Endothelial cell of umbilical vein (primary cell): Measurements from ENCODE around the gene RALA. TPM values are rescaled to one million over a fixed set of nuclear protein-coding genes. Genes with fewer than 3 reads are reported as not detected.

Experiments
- BruUV-seq: library from RNA; stranded (reverse); fragments of 400-500 nt; replicated peaks from 2 replicates; lab custom pipeline; 2021; lab: Mats Ljungman, UMichigan
- CTCF ChIA-PET: fragments of 300-600, 350-600 bp; sonication (Branson Sonifier 250); formaldehyde crosslinking; loops from one replicate; lab custom pipeline; 2021; ENCODE audit warnings: antibody characterized with exemption, inconsistent platforms; lab: Charles Lee
- POLR2A ChIA-PET: fragments of 300-600, 350-600 bp; sonication (Branson Sonifier 250); formaldehyde crosslinking; loops from one replicate; lab custom pipeline; 2021; ENCODE audit warnings: antibody characterized with exemption, inconsistent platforms; lab: Charles Lee
- DNase-seq: peaks from one replicate; pipeline ENCODE4 v3.0.0-alpha.2; 2011; ENCODE audit warnings: low read depth, low spot score
- FAIRE-seq: peaks from 2 replicates; lab custom pipeline; 2011; peaks lifted over from hg19 to GRCh38; lab: Jason Lieb, UNC
- H2AFZ ChIP-seq: 2 replicates; pipeline ENCODE4 v1.6.0; 2012; ENCODE audit warnings: low read depth, low read length, control low read depth, inconsistent platforms
- H3K27ac ChIP-seq: 2 replicates; pipeline ENCODE4 v1.5.1; 2011; ENCODE audit warnings: low read depth, mild to moderate bottlenecking, control low read depth, low read length, moderate library complexity; ENCODE audit not compliant: insufficient read depth
- H3K27me3 ChIP-seq, 2 experiments: 2 replicates each; pipeline versions ENCODE4 v1.6.0 to v1.6.1; 2011; ENCODE audit warnings: low read length in 2 of 2, mixed read lengths in 1 of 2; ENCODE audit not compliant: control insufficient read depth in 2 of 2, insufficient read depth in 2 of 2
- H3K36me3 ChIP-seq, 2 experiments: 2 replicates in 1 of 2; 3 replicates in 1 of 2; pipeline ENCODE4 v1.5.1; 2011; ENCODE audit warnings: low read length in 2 of 2, mild to moderate bottlenecking in 1 of 2, moderate library complexity in 1 of 2; ENCODE audit not compliant: control insufficient read depth in 2 of 2, insufficient read depth in 2 of 2; ENCODE audit errors: extremely low read depth in 1 of 2
- H3K4me1 ChIP-seq: 3 replicates; pipeline ENCODE4 v1.5.1; 2011; ENCODE audit warnings: mild to moderate bottlenecking, low read length; ENCODE audit not compliant: control insufficient read depth, insufficient read depth; ENCODE audit errors: extremely low read depth
- H3K4me2 ChIP-seq: 2 replicates; pipeline ENCODE4 v1.6.1; 2011; ENCODE audit warnings: low read length, control low read depth, mixed read lengths; ENCODE audit not compliant: insufficient read depth
- H3K4me3 ChIP-seq, 3 experiments: fragments of 200-600 bp in 1 of 3; sonication (generic), shearing (Covaris generic) in 1 of 3; replicated peaks in 1 of 3; 2 replicates each; pipeline ENCODE4 v1.5.1; 2011 to 2016; ENCODE audit warnings: control low read depth in 3 of 3, low read length in 3 of 3, mild to moderate bottlenecking in 2 of 3, inconsistent platforms in 1 of 3, low read depth in 1 of 3, moderate library complexity in 1 of 3; ENCODE audit not compliant: insufficient read depth in 1 of 3
- H3K79me2 ChIP-seq: 2 replicates; pipeline ENCODE4 v1.6.0; 2012; ENCODE audit warnings: low read length, inconsistent platforms; ENCODE audit not compliant: control insufficient read depth, insufficient read depth
- H3K9ac ChIP-seq: replicated peaks from 2 replicates; pipeline ENCODE3; 2011; ENCODE audit warnings: low read length, control low read depth; ENCODE audit not compliant: insufficient read depth; ENCODE audit errors: extremely low read depth
- H3K9me1 ChIP-seq: replicated peaks from 3 replicates; pipeline ENCODE4 v1.6.0; 2011; ENCODE audit warnings: mild to moderate bottlenecking, low read length; ENCODE audit not compliant: control insufficient read depth, insufficient read depth; ENCODE audit errors: extremely low read depth
- H3K9me3 ChIP-seq: replicated peaks from 2 replicates; pipeline ENCODE4 v1.5.1; 2012; ENCODE audit warnings: low read length, inconsistent platforms; ENCODE audit not compliant: control insufficient read depth, insufficient read depth
- H4K20me1 ChIP-seq: replicated peaks from 2 replicates; pipeline ENCODE3; 2011; ENCODE audit warnings: mild to moderate bottlenecking, low read length; ENCODE audit not compliant: control insufficient read depth, insufficient read depth; ENCODE audit errors: extremely low read depth
- EZH2 ChIP-seq: IDR thresholded peaks from 2 replicates; pipeline ENCODE4 v1.6.1; 2012; ENCODE audit warnings: borderline replicate concordance, low read depth, mild to moderate bottlenecking, moderate library complexity, low read length, inconsistent platforms; ENCODE audit not compliant: severe bottlenecking
- FOS ChIP-seq: IDR thresholded peaks from 2 replicates; pipeline ENCODE4 v1.6.1; 2011; ENCODE audit warnings: mild to moderate bottlenecking, low read length, moderate library complexity, borderline replicate concordance; ENCODE audit not compliant: insufficient read depth
- GATA2 ChIP-seq: IDR thresholded peaks from 2 replicates; pipeline ENCODE4 v1.7.0; 2011; ENCODE audit warnings: low read depth, mild to moderate bottlenecking, moderate library complexity, mixed read lengths, low read length; ENCODE audit not compliant: insufficient read length, insufficient read depth
- JUN ChIP-seq: IDR thresholded peaks from 2 replicates; pipeline ENCODE4 v1.6.1; 2011; ENCODE audit warnings: borderline replicate concordance, low read depth; ENCODE audit not compliant: insufficient read length, insufficient read depth
- MAX ChIP-seq: IDR thresholded peaks from 2 replicates; pipeline ENCODE4 v1.6.1; 2011; ENCODE audit not compliant: insufficient read depth, insufficient read length
- MYC ChIP-seq: IDR thresholded peaks from one replicate; pipeline ENCODE4 v1.6.1; 2011; ENCODE audit warnings: mild to moderate bottlenecking, low read depth, low read length
- POLR2AphosphoS5 ChIP-seq: IDR thresholded peaks from 2 replicates; pipeline ENCODE4 v1.6.1; 2012; ENCODE audit warnings: low read depth, mild to moderate bottlenecking, control low read depth, low read length, moderate library complexity; ENCODE audit not compliant: insufficient read depth
- dilution Hi-C: fragments of 300-500 bp; cut with MboI; formaldehyde crosslinking; loops from one replicate; pipeline ENCODE4 v1.15.0; 2019; ENCODE audit warnings: low sequenced_read_pairs; ENCODE audit not compliant: extremely low pct_ligation_motif_present
- intact Hi-C: fragments of 100-400 bp; cut with micrococcal nuclease; formaldehyde crosslinking; loops from one replicate; pipeline ENCODE4 v1.10.0; 2022
- polyA plus RNA-seq, 4 experiments: library from polyadenylated mRNA; depleted of rRNA in 3 of 4; stranded (reverse) in 3 of 4; unstranded in 1 of 4; fragments of >200 nt; gene quantifications; 2 replicates each; pipeline versions ENCODE4 v1.2.1 to v1.2.3, GENCODE V29; 2011 to 2012; ENCODE audit warnings: missing spikeins in 1 of 4
- total RNA-seq: library from RNA; stranded (reverse); gene quantifications from 2 replicates; pipeline ENCODE4 v1.2.3, GENCODE V29; 2021
- TF ChIP-seq, protein P1 (sequence below), 2 donors: IDR thresholded peaks; 1 replicate in 1 of 2; 2 replicates in 1 of 2; pipeline ENCODE4 v1.5.1; 2011; ENCODE audit warnings: low read length in 2 of 2, mild to moderate bottlenecking in 2 of 2, moderate library complexity in 2 of 2, control low read depth in 1 of 2, inconsistent platforms in 1 of 2, low read depth in 1 of 2; ENCODE audit not compliant: insufficient read depth in 1 of 2; ENCODE audit errors: extremely low read depth in 1 of 2

The RALA gene
- total and polyA plus RNA-seq, 2 donors (not counting 3 experiments of a cell fraction or from before 2014, with no cell fraction given): 91.1 to 191 TPM

DNA sequence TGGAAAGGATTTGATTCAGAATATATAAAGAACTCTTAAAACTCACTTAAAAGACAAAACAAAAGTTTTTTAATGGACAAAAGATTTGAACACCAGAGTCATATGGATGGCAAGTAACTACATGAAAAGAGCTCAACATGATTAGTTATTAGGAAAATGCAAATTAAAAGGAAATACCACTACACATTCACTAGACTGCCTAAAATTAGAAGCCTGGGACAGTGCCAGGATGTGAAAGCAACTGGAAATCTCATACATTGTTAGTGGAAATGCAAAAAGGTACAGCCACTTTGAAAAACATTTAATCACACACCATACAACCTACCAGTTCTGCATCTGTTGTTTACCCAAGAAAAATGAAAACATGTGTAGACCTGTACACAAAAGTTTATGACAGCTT, 48.8 kb downstream of the RALA start:
- H3K4me3 ChIP-seq: no peak overlapping the region
- intact Hi-C loops: no loop called here
- no peak overlapping the region for H3K4me2 ChIP-seq
- peaks cover 32% of the 10 kb centered on the region for H4K20me1 ChIP-seq
- no peaks in the 10 kb centered on the region for H3K9me3 ChIP-seq
- H3K9me1 ChIP-seq: peaks cover 3% of the 10 kb centered on the region
- CTCF ChIA-PET: interaction anchor here (3.9 kb wide), 1 partner anchor 92 kb away, joined by 26 read pairs; no protein-coding TSS in a partner anchor
- FAIRE-seq (no peak), DNase-seq (peak; percentile 59)
- dilution Hi-C loops: no loop called here
- peaks cover 92% of the 10 kb centered on the region for H3K79me2 ChIP-seq
- H3K4me1 ChIP-seq: peaks cover 17% of the 10 kb centered on the region
- no peak overlapping the region for H2AFZ ChIP-seq
- TF ChIP-seq EZH2: no peak
- TF ChIP-seq MAX: no peak
- TF ChIP-seq, protein P1, sequence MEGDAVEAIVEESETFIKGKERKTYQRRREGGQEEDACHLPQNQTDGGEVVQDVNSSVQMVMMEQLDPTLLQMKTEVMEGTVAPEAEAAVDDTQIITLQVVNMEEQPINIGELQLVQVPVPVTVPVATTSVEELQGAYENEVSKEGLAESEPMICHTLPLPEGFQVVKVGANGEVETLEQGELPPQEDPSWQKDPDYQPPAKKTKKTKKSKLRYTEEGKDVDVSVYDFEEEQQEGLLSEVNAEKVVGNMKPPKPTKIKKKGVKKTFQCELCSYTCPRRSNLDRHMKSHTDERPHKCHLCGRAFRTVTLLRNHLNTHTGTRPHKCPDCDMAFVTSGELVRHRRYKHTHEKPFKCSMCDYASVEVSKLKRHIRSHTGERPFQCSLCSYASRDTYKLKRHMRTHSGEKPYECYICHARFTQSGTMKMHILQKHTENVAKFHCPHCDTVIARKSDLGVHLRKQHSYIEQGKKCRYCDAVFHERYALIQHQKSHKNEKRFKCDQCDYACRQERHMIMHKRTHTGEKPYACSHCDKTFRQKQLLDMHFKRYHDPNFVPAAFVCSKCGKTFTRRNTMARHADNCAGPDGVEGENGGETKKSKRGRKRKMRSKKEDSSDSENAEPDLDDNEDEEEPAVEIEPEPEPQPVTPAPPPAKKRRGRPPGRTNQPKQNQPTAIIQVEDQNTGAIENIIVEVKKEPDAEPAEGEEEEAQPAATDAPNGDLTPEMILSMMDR (IDR thresholded peaks at IDR 0.05; ENCODE audit: extremely low read depth in 1 of 2, insufficient read depth in 1 of 2, low read depth in 1 of 2, low read length in 2 of 2): no peak
- no peak for TF ChIP-seq MYC
- TF ChIP-seq GATA2: no peak
- no peak for TF ChIP-seq FOS
- no peak for TF ChIP-seq JUN
- no peak for TF ChIP-seq POLR2AphosphoS5
- no peak overlapping the region for H3K27ac ChIP-seq
- H3K9ac ChIP-seq: no peak overlapping the region
- no peaks in the 10 kb centered on the region for H3K27me3 ChIP-seq
- peaks cover 5 to 9% of the 10 kb centered on the region in 2 experiments for H3K36me3 ChIP-seq
- no TSS peak for BruUV-seq
- POLR2A ChIA-PET: no interaction called here
